HEK293 (cell line): ENCODE results near the gene LXN.

Source experiments
- CTCF ChIA-PET: fragments of 350-600 bp; formaldehyde crosslinking; extraction: SDS; loops from one replicate; lab custom pipeline; 2021; ENCODE audit warnings: antibody characterized with exemption; lab: Yijun Ruan, JAX
- POLR2A ChIA-PET: fragments of 300-600 bp; formaldehyde crosslinking; extraction: SDS; loops from one replicate; lab custom pipeline; 2020; ENCODE audit warnings: antibody characterized with exemption, inconsistent platforms; lab: Yijun Ruan, JAX
- H3K27ac ChIP-seq: fragments of 200-500 bp; sonication (Bioruptor generic); 2 replicates; pipeline ENCODE4 v1.5.1; 2014; ENCODE audit warnings: low read depth, low read length, control low read depth, inconsistent platforms; ENCODE audit errors: extremely low read depth
- H3K36me3 ChIP-seq, 2 experiments: fragments of 200-500 bp in 1 of 2; sonication (Bioruptor generic) in 1 of 2; 1 replicate in 1 of 2; 2 replicates in 1 of 2; pipeline ENCODE4 v1.5.1; 2014 to 2017; ENCODE audit warnings: inconsistent platforms in 2 of 2, low read length in 2 of 2; ENCODE audit not compliant: control insufficient read depth in 2 of 2, insufficient read depth in 1 of 2
- H3K4me1 ChIP-seq: fragments of 200-500 bp; sonication (Bioruptor generic); 2 replicates; pipeline ENCODE4 v1.5.1; 2014; ENCODE audit warnings: mild to moderate bottlenecking, low read length, inconsistent platforms; ENCODE audit not compliant: control insufficient read depth, insufficient read depth
- H3K4me3 ChIP-seq: 2 replicates; pipeline ENCODE4 v1.5.1; 2011; ENCODE audit warnings: low read depth, mild to moderate bottlenecking, control low read depth, low read length, moderate library complexity
- H3K9me3 ChIP-seq: fragments of 200-500 bp; sonication (Bioruptor generic); 2 replicates; pipeline ENCODE4 v1.5.1; 2014; ENCODE audit warnings: low read depth, low read length, inconsistent platforms; ENCODE audit not compliant: control insufficient read depth, insufficient read depth
- AEBP2 ChIP-seq: fragments of 450-650 bp; formaldehyde crosslinking; IDR thresholded peaks from 2 replicates; pipeline ENCODE4 v1.5.1; 2016; ENCODE audit warnings: missing biosample characterization, missing genetic modification characterization, borderline replicate concordance
- GFI1B ChIP-seq: fragments of 450-650 bp; formaldehyde crosslinking; IDR thresholded peaks from 2 replicates; pipeline ENCODE4 v1.5.1; 2016; ENCODE audit warnings: missing biosample characterization, missing genetic modification characterization
- KLF8 ChIP-seq: fragments of 450-650 bp; formaldehyde crosslinking; IDR thresholded peaks from 2 replicates; pipeline ENCODE4 v1.5.1; 2016; ENCODE audit warnings: missing biosample characterization, missing genetic modification characterization
- PRDM10 ChIP-seq: fragments of 450-650 bp; formaldehyde crosslinking; IDR thresholded peaks from 2 replicates; pipeline ENCODE4 v1.5.1; 2016; ENCODE audit warnings: missing biosample characterization, missing genetic modification characterization
- PRDM4 ChIP-seq: fragments of 450-650 bp; formaldehyde crosslinking; IDR thresholded peaks from 2 replicates; pipeline ENCODE4 v1.5.1; 2017; ENCODE audit warnings: missing biosample characterization, missing genetic modification characterization
- REST ChIP-seq: fragments of 450-650 bp; formaldehyde crosslinking; IDR thresholded peaks from 2 replicates; pipeline ENCODE4 v1.5.1; 2016; ENCODE audit warnings: missing biosample characterization, missing genetic modification characterization
- SCRT2 ChIP-seq: fragments of 450-650 bp; formaldehyde crosslinking; IDR thresholded peaks from 2 replicates; pipeline ENCODE4 v1.5.1; 2016; ENCODE audit warnings: missing biosample characterization, missing genetic modification characterization
- SETDB1 ChIP-seq: IDR thresholded peaks from one replicate; pipeline ENCODE4 v1.6.1; 2017; ENCODE audit warnings: mild to moderate bottlenecking, low read length, moderate library complexity, mixed read lengths; ENCODE audit not compliant: insufficient read length
- ZBTB49 ChIP-seq: fragments of 450-650 bp; formaldehyde crosslinking; IDR thresholded peaks from 2 replicates; pipeline ENCODE4 v1.5.1; 2016; ENCODE audit warnings: missing biosample characterization, missing genetic modification characterization, low read depth
- ZNF223 ChIP-seq: fragments of 450-650 bp; formaldehyde crosslinking; IDR thresholded peaks from 2 replicates; pipeline ENCODE4 v1.5.1; 2016; ENCODE audit warnings: missing biosample characterization, missing genetic modification characterization
- ZNF280D ChIP-seq: fragments of 450-650 bp; formaldehyde crosslinking; IDR thresholded peaks from 2 replicates; pipeline ENCODE4 v1.5.1; 2016; ENCODE audit warnings: missing biosample characterization, missing genetic modification characterization
- ZNF426 ChIP-seq: fragments of 450-650 bp; formaldehyde crosslinking; IDR thresholded peaks from 2 replicates; pipeline ENCODE4 v1.5.1; 2017; ENCODE audit warnings: missing biosample characterization, missing genetic modification characterization, mild to moderate bottlenecking, inconsistent platforms, moderate library complexity
- ZNF48 ChIP-seq: fragments of 450-650 bp; formaldehyde crosslinking; IDR thresholded peaks from 2 replicates; pipeline ENCODE4 v1.5.1; 2016; ENCODE audit warnings: missing biosample characterization, missing genetic modification characterization
- ZNF629 ChIP-seq: fragments of 450-650 bp; formaldehyde crosslinking; IDR thresholded peaks from 2 replicates; pipeline ENCODE4 v1.5.1; 2017; ENCODE audit warnings: missing biosample characterization, missing genetic modification characterization
- ZNF645 ChIP-seq: fragments of 450-650 bp; formaldehyde crosslinking; IDR thresholded peaks from 2 replicates; pipeline ENCODE4; 2016; ENCODE audit warnings: missing biosample characterization, missing genetic modification characterization
- ZNF792 ChIP-seq: fragments of 450-650 bp; formaldehyde crosslinking; IDR thresholded peaks from 2 replicates; pipeline ENCODE4 v1.5.1; 2016; ENCODE audit warnings: missing biosample characterization, missing genetic modification characterization
- ZSCAN23 ChIP-seq: fragments of 450-650 bp; formaldehyde crosslinking; IDR thresholded peaks from 2 replicates; pipeline ENCODE4 v1.5.1; 2016; ENCODE audit warnings: missing biosample characterization, missing genetic modification characterization

The LXN gene

GRCh38 chr3:158722108-158722507 lies 49.7 kb upstream of the LXN start (continued):
- TF ChIP-seq ZNF280D: no peak
- TF ChIP-seq ZBTB49 (tag by site-specific recombination): no peak
- TF ChIP-seq GFI1B (tag by site-specific recombination): no peak
- no peak for TF ChIP-seq KLF8
- TF ChIP-seq ZNF426 (tag by site-specific recombination): no peak
- TF ChIP-seq ZSCAN23 (tag by site-specific recombination): no peak
- no peak for TF ChIP-seq SCRT2 (tag by site-specific recombination)
- TF ChIP-seq ZNF792 (tag by site-specific recombination): no peak
- TF ChIP-seq ZNF48: no peak
- TF ChIP-seq SETDB1: no peak

- peaks cover 1% of the 10 kb centered on the region; the same call in 1 of the 2 replicates for H3K4me1 ChIP-seq
- no peaks in the 10 kb centered on the region for H3K36me3 ChIP-seq
- ChIA-PET POLR2A (no interaction called here), CTCF (interaction anchor here (0.5 to 0.9 kb wide), 3 partner anchors 10 to 746 kb away, joined by 3 to 4 read pairs (median 4); partner anchors contain the start of gene LXN)
- H3K4me3 ChIP-seq: no peak overlapping the region
- no peaks in the 10 kb centered on the region for H3K9me3 ChIP-seq
- no peak overlapping the region for H3K27ac ChIP-seq
- no peak for TF ChIP-seq ZNF223 (tag by site-specific recombination)
- TF ChIP-seq GFI1B (tag by site-specific recombination): 0 out of 2 replicates have a peak, but pooled peaks have one; percentile 25
- peak; percentile 33; the same call in 1 of the 2 replicates for TF ChIP-seq PRDM4
- TF ChIP-seq ZNF645: no peak
- no peak for TF ChIP-seq AEBP2 (tag by site-specific recombination)
- TF ChIP-seq REST: no peak
- peak; percentile 33; the same call in 1 of the 2 replicates for TF ChIP-seq ZNF629 (tag by site-specific recombination)
- TF ChIP-seq PRDM10 (tag by site-specific recombination): 0 out of 2 replicates have a peak, but pooled peaks have one; percentile 12
Measured at GRCh38 chr3:158718490-158719170, 46.2 kb upstream of the LXN start.
